ENCODE measurements around the gene PRSS57. TPM values are rescaled to one million over a fixed set of nuclear protein-coding genes. Genes with fewer than 3 reads are reported as not detected.

Gene PRSS57
- total and polyA plus RNA-seq, 2 of the 8 experiments (the other 6 are each of a cell fraction or from before 2014, with no cell fraction given) = not detected

DNA sequence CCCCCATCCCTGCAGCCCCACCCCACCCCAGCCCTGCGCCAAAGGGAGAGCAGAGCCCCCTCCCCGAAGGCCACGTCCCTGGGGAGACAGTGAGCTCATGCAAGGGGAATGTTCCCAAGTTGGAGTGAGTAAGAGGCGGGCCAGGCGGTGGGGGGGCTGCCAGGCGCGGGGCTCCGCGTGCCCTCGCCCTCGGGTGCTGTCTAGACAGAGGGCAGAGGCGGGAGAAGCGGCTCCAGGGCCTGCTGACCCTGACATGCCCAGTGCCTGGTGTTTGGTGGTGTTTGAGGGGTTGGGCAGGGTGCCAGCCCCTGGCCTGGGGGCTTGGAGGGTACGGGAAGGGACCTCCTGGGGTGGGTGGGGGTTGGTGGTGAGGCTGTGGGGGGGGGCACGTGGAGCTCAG is 18.1 kb downstream of the PRSS57 start:
- no peaks in the 10 kb centered on the region for H3K79me2 ChIP-seq (ENCODE audit: control insufficient read depth in 1 of 2, insufficient read depth in 2 of 2, low read length in 2 of 2)
- peaks cover 6% of the 10 kb centered on the region; the same call in 1 of the 2 replicates for H3K23me2 ChIP-seq (ENCODE audit: low read depth, low read length)
- no peak overlapping the region for H2BK20ac ChIP-seq (ENCODE audit: low read length)
- H4K91ac ChIP-seq (replicated peaks; ENCODE audit: insufficient read length, low read length) = no peak overlapping the region
- ChIA-PET CTCF (ENCODE audit: partially characterized antibody) (interaction anchor here (0.6 to 1.2 kb wide), 5 partner anchors 9 to 167 kb away, joined by 3 to 5 read pairs (median 3); no protein-coding TSS in a partner anchor), POLR2A (ENCODE audit: partially characterized antibody) (interaction anchor here (1.1 to 1.4 kb wide), 2 partner anchors 14 to 31 kb away, joined by 3 to 5 read pairs; partner anchors contain the start of gene PALM)
- no peak overlapping the region for H3K4ac ChIP-seq (replicated peaks; ENCODE audit: insufficient read length, low read depth, low read length)
- H3K27ac ChIP-seq (ENCODE audit: low read depth, low read length) = no peak overlapping the region
- no peak for DNase-seq (ENCODE audit: low read depth in 1 of 2, low spot score in 2 of 2)
- H3K36me3 ChIP-seq (ENCODE audit: control insufficient read depth in 2 of 4, insufficient read depth in 4 of 4, low read length in 3 of 4) = no peaks in the 10 kb centered on the region
- H4K5ac ChIP-seq (ENCODE audit: insufficient read length, low read depth, low read length) = no peak overlapping the region
- H3K18ac ChIP-seq (ENCODE audit: extremely low read depth, low read length) = no peak overlapping the region
- H3K4me3 ChIP-seq (ENCODE audit: extremely low read depth in 1 of 4, insufficient read depth in 2 of 4, low read depth in 3 of 4, low read length in 4 of 4) = no peak overlapping the region
- no peak overlapping the region for H2AK5ac ChIP-seq (ENCODE audit: low read depth, low read length)
- H3K4me1 ChIP-seq (replicated peaks in 1 of 4; ENCODE audit: control insufficient read depth in 3 of 4, insufficient read depth in 4 of 4, low read length in 3 of 4) = peaks cover 0 to 10% (median 1%) of the 10 kb centered on the region in 4 experiments; a peak in 4 of 7 replicates
- H3K79me1 ChIP-seq (ENCODE audit: low read depth, low read length) = 0 out of 2 replicates have a peak, but pooled peaks cover 3% of the 10 kb centered on the region
- H3K14ac ChIP-seq (ENCODE audit: insufficient read length) = no peak overlapping the region
- FAIRE-seq = no peak
- no peak overlapping the region for H3K9ac ChIP-seq (replicated peaks in 1 of 4; ENCODE audit: extremely low read depth in 1 of 4, low read depth in 3 of 4, low read length in 3 of 4)
- peaks cover 0 to 7% of the 10 kb centered on the region in 2 experiments for H4K20me1 ChIP-seq (replicated peaks in 1 of 2; ENCODE audit: control insufficient read depth in 1 of 2, insufficient read depth in 2 of 2, low read length in 2 of 2)
- H3K56ac ChIP-seq (replicated peaks; ENCODE audit: insufficient read length, low read depth, low read length) = no peak overlapping the region
- no peak overlapping the region for H4K8ac ChIP-seq (ENCODE audit: extremely low read depth, insufficient read depth, low read length)
- peaks cover 0 to 22% (median 10%) of the 10 kb centered on the region in 4 experiments; a peak in 5 of 7 replicates for H3K27me3 ChIP-seq (replicated peaks in 1 of 4; ENCODE audit: control insufficient read depth in 3 of 4, extremely low read depth in 1 of 4, insufficient read depth in 3 of 4, low read length in 3 of 4)
- H2BK15ac ChIP-seq (ENCODE audit: low read length) = no peak overlapping the region
- no peak overlapping the region for H2BK5ac ChIP-seq (ENCODE audit: low read depth, low read length)
- no peak overlapping the region for H2BK12ac ChIP-seq (ENCODE audit: low read depth, low read length)
- no peak overlapping the region for H2AFZ ChIP-seq (ENCODE audit: low read length)
- H3K4me2 ChIP-seq (ENCODE audit: insufficient read depth in 1 of 2, low read depth in 2 of 2, low read length in 2 of 2) = no peak overlapping the region
- no peaks in the 10 kb centered on the region for H3K9me3 ChIP-seq (ENCODE audit: insufficient read depth in 2 of 2, low read depth in 1 of 2, low read length in 1 of 2)
- H2BK120ac ChIP-seq (replicated peaks; ENCODE audit: low read depth, low read length) = no peak overlapping the region
- no peak overlapping the region for H3K23ac ChIP-seq (ENCODE audit: insufficient read length)
- 53% methylated on average over 13 of the region's 15 CpGs; no CpG with 5 or more reads in 1 of the 2 experiments for WGBS, 2 experiments (ENCODE audit: extremely low coverage in 1 of 2, insufficient coverage in 1 of 2, insufficient read length in 1 of 2, insufficient replicate concordance in 2 of 2, low coverage in 1 of 2, low lambda C conversion rate in 2 of 2, missing lambda C conversion rate in 1 of 2)
- TF ChIP-seq SRF (IDR thresholded peaks at IDR 0.05; ENCODE audit: low read depth, low read length) = no peak
- TF ChIP-seq TEAD4 (IDR thresholded peaks at IDR 0.05; ENCODE audit: low read depth, low read length) = no peak
- no peak for TF ChIP-seq SP1 (IDR thresholded peaks at IDR 0.05; ENCODE audit: low read depth, low read length)
- no peak for TF ChIP-seq EZH2 (IDR thresholded peaks at IDR 0.05; ENCODE audit: low read depth, low read length, severe bottlenecking)
- no peak for TF ChIP-seq JUND (IDR thresholded peaks at IDR 0.05; ENCODE audit: low read length)
- TF ChIP-seq RFX5 (IDR thresholded peaks at IDR 0.05; ENCODE audit: borderline replicate concordance, low read depth, low read length) = no peak
- no peak for TF ChIP-seq CHD2 (IDR thresholded peaks at IDR 0.05; ENCODE audit: low read length)
- no peak for TF ChIP-seq E2F6 (IDR thresholded peaks at IDR 0.05)
- no peak for TF ChIP-seq HDAC2 (IDR thresholded peaks at IDR 0.05; ENCODE audit: borderline replicate concordance in 1 of 2, low read depth in 2 of 2, low read length in 2 of 2)
- no peak for TF ChIP-seq RXRA (IDR thresholded peaks at IDR 0.05; ENCODE audit: insufficient read depth, low read depth, low read length)
- TF ChIP-seq CHD1 (IDR thresholded peaks at IDR 0.05; ENCODE audit: low read depth, low read length) = no peak
- TF ChIP-seq CBX5 (IDR thresholded peaks at IDR 0.05; ENCODE audit: low read depth, low read length) = no peak
- TF ChIP-seq SP4 (IDR thresholded peaks at IDR 0.05; ENCODE audit: low read length) = no peak

Measured in H1 (cell line).